Fibroblast of skin of scalp (primary cell): ENCODE measurements around the gene FAM83C.

ENCODE experiments used
- DNase-seq: peaks from one replicate; pipeline ENCODE4 v3.0.0-alpha.2; 2013

Gene FAM83C

DNA sequence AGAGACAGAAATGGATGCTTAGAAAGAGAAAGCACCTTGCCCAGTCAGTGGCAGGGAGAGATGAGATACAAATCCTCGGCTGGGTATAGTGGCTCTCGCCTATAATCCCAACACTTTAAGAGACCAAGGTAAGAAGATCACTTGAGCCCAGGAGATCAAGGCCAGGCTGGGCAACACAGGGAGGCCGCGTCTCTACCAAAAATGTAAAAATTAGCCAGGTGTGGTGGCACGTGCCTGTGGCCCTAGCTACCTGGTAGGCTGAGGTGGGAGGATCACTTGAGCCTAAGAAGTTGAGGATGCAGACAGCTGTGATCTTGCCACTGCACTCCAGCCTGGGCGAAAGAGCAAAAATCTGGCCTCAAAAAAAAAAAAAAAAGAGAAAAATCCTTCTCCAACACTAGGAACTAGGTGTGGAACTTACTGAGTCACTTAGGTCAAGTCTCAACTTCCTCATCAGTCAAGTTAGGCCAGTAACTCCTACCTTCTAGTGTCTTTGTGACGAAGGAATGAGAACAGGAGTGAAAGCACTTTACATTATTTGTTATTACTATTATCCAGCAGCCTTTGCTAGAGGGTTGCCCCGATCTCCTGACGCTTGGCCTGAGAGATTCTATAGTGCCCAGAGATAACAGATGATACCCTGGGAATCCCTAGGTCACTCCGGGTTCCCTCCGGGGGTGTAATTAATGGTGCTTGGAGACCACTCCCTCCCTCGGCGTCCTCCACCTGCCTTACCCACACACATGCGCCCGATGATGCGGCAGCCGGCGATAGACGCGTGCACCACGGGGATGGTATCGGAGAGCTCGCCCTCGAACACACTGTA, 8.6 kb downstream of the FAM83C start:
- DNase-seq = no peak

GRCh38 chr20:35281506-35282101, 10.6 kb downstream of the FAM83C start:
- DNase-seq = no peak

DNA sequence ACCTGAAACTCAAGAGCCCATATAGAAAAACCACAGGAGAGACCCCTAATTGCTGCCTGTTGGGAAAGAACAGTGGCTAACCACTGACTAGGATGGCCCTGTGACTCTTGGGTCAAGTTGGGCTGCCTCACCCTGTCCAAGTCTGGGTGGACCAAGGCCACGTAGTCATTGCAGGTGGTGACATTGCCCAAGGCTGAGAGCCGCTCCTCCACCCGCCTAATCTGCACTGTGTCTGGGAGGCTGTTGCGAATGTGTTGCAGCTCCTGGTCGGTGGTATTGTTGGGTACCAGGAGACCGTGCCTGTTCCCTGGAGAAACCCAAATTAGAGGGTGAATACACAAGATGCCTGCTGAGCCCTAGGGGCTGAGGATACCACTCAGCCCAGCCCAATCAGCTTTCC, 11.7 kb downstream of the FAM83C start:
- no peak for DNase-seq

- no peak for DNase-seq
Measured at GRCh38 chr20:35279533-35280174, 12.6 kb downstream of the FAM83C start.

- DNase-seq = no peak
Measured at GRCh38 chr20:35279040-35279439, 13.2 kb downstream of the FAM83C start.

DNA sequence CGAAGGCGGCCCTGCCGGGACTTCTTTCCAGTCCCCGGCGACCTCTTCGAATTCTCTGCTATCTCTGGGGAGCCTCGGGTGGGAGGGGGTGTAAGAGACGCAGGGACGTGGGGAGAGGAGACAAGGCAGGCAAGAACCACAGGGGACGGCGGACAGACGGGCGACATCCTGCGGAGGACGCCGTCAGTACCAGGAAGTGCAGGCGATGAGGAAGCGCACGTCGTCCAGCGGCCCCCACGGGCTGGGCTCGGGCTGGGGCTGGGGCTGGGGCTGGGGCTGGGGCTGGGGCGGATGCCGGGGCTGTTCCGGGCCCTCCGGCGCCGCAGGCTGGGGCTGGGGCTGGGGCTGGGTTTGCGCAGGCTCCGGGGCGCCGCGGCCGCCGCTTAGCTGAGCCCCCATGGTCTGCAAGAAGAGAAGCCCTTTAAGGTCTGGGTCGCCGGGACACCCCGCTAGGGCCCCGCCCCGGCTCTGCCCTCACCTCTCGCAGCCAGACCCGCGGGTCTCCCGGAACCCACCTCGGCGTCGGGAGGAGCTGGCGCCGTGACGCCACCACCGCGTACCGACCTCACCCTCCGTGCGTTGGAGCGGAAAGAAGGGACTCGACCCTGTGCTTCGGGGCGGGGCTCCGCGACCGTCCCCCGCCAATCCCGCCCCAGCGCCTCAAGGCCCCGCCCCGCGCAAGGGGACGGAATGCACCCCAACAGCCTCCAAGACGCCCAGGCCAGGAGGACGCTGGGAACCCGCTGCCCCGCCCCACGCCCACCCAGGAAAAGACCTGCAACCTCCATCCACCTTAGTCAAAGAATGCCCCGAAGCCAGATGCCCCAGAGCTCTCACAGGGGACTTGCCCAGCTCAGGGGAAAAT, 14.5 kb downstream of the FAM83C start, which contains the start of gene MMP24OS:
Gene MMP24OS (minus strand): TSS at position 592 of the 865 bp plus-strand sequence. CDS start 193 bp downstream, at position 399.
- DNase-seq = peak; percentile 88

GRCh38 chr20:35277127-35277526, 15.1 kb downstream of the FAM83C start:
- no peak for DNase-seq

DNA sequence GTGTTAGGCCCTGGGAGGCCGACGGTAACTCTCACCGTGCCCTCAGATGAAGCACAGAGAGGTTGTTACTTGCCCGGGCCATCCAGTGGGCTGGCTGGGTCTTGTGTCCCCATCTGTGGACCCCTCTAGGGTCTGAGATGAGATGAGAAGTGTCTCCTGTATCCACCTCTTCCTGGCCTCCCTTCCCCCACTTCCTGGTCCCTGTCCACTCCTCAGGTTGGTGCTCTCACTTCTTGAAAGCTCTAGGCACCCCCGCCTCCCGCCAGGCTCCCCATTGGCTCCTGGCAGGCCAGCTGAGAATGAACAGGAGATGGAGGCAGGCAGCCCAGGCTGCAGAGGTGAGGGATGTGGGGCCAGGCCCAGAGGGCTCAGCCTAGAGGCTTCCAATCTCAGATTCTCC, 15.8 kb downstream of the FAM83C start:
- DNase-seq = no peak

DNA sequence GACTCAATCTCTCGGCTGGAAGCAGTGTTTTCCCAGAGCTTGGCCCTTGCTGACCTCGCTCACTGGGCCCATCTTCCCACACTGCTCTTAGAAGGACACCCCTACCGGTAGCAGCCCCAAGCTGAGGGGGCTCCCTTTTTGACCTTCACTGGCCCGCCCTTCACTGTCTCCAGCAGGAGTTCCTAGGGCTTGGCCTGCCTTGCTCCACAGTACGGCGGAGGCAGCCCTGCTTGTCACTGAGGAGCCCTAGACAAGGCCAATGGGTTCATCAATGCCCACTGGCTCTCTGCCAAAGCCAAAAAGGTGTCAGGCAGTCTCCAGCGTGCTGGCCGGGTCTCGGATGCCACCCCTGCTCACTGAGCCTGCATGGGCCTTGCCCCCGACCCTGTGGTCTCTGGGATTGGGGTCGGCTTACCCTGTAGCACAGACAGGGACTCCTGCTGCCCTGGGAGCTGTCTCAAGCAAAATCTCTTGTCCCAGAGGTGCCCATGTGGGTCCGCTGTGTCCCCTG, 16.4 kb downstream of the FAM83C start:
- no peak for DNase-seq

- DNase-seq = no peak
Measured at GRCh38 chr20:35274172-35275092, 17.8 kb downstream of the FAM83C start.

- no peak for DNase-seq
Measured at GRCh38 chr20:35273449-35274171, 18.6 kb downstream of the FAM83C start.

- DNase-seq = peak; percentile 33
Measured at GRCh38 chr20:35271904-35272303, 20.3 kb downstream of the FAM83C start.

- no peak for DNase-seq
Measured at GRCh38 chr20:35271073-35271882, 20.9 kb downstream of the FAM83C start.

DNA sequence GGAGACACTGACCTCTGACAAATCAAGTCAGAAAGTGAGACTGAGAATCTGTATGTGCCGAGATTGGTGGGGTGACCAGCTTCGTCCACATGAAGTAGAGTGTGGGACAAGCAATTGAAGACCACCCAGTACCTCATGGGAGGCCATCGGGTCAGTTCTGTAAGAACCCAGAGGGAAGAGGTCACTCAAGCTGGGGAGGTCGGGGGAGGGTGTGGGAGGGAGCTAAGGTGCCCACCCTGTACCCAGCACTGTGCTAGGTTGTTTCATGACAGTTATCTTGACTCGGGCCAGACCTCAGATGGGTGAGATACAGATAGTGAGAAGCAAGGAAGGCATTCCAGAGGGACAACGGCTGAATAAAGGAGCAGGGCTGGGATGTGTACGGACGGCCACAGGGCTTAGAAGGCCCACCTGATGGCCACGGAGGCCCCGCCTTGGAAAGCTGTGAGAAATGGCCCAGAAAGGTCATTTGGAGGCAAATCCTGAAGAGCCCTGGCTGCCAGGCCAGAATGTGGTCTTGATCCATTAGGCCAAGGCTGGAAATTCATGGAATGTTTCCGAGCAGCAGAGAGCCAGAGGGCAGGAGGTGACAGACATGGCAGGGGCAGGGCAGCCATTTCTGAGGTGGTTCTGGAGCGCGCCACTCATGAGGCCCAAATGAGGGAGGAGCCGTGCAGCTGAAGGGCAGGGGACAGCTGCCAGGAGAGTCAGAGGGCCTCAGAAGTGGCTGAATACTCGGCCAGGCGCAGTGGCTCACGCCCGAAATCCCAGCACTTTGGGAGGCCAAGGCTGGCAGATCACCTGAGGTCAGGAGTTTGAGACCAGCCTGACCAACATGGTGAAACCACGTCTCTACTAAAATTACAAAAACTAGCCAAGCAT, 22.0 kb downstream of the FAM83C start:
- no peak for DNase-seq

GRCh38 chr20:35269055-35269781, 23.0 kb downstream of the FAM83C start:
- peak; percentile 61 for DNase-seq

- no peak for DNase-seq
Measured at GRCh38 chr20:35267092-35267491, 25.1 kb downstream of the FAM83C start.

GRCh38 chr20:35264755-35265154, 27.5 kb downstream of the FAM83C start:
- no peak for DNase-seq
